Kidney tubule cell (primary cell): ENCODE results near the gene KIAA2012.
"Not testable (repeated sequence)": the region's sequence is repeated elsewhere in the genome, so short reads cannot be mapped to it uniquely, and the experiment has no call there.

Experiments used
- DNase-seq: peaks from one replicate; pipeline ENCODE4 v3.0.0-alpha.2; 2018; ENCODE audit warnings: low spot score

Gene KIAA2012

DNA sequence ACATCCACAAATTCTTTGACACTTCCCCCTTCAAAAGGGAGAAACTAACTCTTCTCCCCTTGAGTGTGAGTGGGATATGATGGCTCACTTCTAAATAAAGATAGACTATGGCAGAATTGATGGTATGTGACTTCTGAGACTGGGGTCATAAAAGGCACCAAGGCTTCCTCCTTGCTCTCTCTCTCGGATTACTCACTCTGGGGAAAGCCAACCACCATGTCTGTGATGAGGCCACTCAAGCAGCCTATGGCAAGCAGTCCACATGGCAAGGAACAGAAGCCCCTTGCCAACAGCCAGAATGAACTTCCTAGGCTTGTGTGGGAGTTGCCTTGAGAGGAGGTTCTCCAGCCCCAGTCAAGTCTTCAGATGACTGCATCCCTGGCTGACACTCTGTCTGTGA is 43.6 kb downstream of the KIAA2012 start:
- DNase-seq = peak; percentile 22

- DNase-seq = no peak
Measured at GRCh38 chr2:202118168-202118567, 45.1 kb downstream of the KIAA2012 start.

- no peak for DNase-seq
Measured at GRCh38 chr2:202120828-202121227, 47.8 kb downstream of the KIAA2012 start.

DNA sequence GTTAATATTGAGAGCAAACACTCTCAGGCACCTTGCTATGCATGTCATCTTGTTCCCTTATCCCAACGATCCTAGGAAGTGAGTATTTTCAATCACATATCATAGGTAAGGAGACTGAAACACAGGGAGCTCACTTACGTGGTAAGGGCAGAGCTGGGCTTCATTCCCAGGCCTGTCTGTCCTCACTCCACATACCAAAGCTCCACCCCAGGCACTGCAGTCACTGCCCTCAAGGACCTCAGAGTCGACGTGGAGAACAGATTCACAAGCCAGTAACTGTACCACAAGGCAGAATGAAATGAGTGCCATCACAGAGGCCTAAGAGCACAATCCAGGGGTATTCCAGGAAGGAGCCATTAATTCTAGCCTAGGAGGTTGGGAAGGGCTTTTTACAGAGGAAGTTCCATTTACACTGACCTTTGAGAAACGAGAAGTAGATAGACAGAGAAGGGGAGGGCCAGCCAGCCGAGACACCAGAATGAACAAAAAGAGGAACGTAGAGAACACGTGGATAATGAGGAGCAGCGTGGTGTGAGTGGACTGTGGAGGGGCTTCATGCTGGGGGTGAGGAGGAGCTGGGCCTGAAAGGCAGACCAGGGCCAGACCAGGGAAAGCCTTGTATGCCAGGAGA is 48.6 kb downstream of the KIAA2012 start:
- DNase-seq = no peak

DNA sequence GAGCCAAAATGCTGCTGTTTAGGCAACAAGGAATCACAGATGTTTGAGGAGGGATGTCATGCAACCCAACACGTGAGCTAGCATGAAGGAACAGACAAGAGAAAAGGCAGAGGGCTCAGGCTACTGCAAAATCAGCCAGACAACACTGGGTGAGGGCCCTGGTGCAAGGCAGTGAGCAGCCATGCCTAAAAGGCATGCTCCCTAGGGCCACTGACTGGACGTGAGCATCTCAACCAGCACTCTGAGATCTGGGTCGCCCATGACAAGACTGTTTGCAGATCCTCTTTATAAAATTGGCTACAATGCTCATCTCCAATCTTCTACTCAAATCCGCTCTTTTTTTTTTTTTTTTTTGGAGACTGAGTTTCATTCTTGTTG is 49.1 kb downstream of the KIAA2012 start:
- no peak for DNase-seq

GRCh38 chr2:202122980-202123720 is 50.1 kb downstream of the KIAA2012 start:
- no peak for DNase-seq

DNA sequence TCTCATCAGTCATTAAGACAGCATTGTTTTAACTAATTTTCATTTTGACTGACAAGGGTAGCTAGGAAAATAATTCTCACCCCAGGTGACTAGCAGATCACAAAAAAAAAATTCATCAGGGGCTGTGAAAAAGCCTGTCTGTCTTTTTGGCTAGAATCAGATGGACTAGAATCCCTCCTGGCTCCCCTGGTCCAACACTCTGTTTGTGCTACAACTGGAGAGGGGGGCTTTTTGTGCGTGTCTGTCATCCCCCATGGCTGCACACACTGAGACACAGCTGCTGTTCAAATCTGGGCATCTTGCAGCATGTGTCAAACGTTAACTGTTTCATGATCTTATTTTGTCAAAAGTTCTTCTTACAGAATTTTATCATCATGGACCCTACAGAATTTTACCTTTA is 51.2 kb downstream of the KIAA2012 start:
- DNase-seq = no peak

DNA sequence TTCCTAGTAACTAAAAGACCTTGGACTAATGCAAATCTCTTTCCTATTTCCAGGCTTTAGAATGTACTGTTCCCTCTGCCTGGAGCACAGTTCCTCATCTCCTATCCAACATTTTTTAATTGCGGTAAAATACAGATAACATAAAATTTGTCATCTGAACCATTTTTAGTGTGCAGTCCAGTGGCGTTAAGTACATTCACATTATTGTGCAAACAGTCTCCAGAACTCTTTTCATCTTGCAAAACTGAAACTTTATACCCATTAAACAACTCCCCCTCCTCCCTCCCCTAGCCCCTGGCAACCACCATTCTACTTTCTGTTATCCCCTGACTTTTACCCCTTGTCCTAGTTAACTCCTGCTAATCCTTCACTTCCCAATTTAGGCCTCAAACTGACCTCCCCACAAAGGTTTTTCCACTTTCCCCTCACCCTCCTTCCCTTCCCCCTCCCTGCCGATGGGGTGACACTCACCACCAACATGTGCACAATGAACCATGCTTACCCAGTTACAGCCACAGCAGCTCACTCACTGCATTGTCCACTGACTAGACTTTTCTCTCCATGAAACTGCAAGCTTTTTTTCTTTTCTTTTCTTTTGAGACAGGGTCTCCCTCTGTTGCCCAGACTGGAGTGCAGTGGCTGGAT is 54.8 kb downstream of the KIAA2012 start:
- DNase-seq = no peak

- DNase-seq = no peak
Measured at GRCh38 chr2:202129841-202130240, 56.8 kb downstream of the KIAA2012 start.

- no peak for DNase-seq
Measured at GRCh38 chr2:202133200-202133908, 60.3 kb downstream of the KIAA2012 start.

DNA sequence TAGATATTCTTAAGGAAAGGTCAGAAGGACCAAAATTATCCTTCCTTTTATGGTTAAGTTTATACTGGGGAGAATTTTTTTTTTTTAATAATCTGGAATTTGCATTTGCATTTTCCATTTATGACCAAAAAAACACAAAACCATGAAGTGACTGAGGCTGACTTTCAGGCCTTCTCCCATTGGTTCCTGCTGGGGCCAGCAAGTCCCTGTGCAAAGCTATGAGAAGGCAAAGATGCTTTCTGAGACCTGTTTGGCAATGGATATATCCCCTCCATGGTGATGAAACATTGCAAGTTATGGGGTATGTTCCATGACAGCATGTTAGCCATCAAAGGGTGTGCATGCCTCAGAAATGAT is 60.8 kb downstream of the KIAA2012 start:
- DNase-seq = no peak

DNA sequence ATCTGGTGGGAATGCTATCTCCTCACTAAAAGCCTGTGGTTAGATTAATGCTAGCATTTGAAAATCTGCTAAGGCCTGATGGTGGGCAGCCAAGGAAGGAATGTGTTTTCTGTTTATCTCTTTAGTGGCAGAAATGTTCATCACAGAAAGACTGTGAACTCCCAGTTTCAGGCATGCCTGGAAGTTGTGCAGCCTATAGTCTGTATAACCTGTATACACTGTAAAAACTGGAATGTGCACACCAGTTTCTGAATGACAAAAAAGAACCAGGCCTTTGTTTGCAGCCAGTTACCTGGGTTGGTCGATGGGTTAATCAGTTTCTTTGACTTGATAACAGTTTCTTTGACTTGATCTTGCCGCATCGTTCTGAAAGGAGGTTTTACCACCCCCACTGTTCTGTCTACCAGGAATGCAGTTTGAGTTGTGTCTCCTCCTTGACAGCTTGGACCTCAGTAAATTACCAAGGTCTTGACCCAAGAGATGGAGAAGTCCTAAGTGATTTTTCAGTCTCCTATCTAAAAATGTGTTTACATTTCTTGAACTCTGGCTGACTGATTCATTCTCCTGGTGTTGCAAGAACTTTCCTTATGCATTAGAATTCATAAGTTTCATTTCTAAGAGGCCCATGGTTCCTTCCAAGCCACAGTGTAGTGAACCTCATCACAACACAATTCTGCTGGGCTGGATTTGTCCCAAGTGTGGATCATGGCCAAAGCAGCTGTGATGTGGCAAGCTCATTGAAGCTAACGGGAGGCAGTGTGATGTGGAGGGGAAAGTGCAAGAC is 62.2 kb downstream of the KIAA2012 start:
- DNase-seq = peak; percentile 55

DNA sequence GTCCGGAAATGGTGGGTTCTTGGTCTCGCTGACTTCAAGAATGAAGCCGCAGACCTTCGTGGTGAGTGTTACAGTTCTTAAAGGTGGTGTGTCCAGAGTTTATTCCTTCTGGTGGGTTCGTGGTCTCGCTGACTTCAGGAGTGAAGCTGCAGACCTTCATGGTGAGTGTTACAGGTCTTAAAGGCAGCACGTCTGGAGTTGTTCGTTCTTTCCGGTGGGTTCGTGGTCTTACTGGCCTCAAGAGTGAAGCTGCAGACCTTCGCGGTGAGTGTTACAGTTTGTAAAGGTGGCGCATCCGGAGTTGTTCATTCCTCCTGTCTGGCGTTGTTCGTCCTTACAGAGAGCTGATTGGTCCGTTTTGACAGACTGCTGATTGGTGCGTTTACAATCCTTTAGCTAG is 63.0 kb downstream of the KIAA2012 start:
- DNase-seq = not testable (repeated sequence)

- no peak for DNase-seq
Measured at GRCh38 chr2:202136526-202136925, 63.5 kb downstream of the KIAA2012 start.

GRCh38 chr2:202140522-202141252 is 67.6 kb downstream of the KIAA2012 start:
- DNase-seq = no peak

- no peak for DNase-seq
Measured at GRCh38 chr2:202141329-202141947, 68.4 kb downstream of the KIAA2012 start.

GRCh38 chr2:202142540-202142939 is 69.5 kb downstream of the KIAA2012 start:
- no peak for DNase-seq

DNA sequence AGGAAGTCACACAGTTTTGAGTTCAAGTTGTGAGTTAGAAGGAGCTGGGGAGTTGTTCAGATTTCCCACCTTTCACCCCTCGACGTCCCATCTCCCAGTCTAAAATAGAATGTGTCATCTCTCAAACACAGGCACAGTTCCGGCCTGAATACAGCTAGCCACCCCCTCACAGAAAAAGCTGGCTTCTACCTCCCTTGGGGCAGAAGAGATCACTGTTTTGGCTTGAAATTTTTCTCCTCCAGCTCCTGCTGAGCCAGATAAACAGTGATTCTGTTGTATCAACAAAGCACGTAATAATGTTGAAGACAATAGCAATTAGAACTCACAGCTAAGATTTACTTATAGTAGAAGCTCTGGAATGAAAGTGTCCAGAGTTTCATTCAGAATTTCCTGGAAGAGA is 74.7 kb downstream of the KIAA2012 start:
- DNase-seq = no peak

DNA sequence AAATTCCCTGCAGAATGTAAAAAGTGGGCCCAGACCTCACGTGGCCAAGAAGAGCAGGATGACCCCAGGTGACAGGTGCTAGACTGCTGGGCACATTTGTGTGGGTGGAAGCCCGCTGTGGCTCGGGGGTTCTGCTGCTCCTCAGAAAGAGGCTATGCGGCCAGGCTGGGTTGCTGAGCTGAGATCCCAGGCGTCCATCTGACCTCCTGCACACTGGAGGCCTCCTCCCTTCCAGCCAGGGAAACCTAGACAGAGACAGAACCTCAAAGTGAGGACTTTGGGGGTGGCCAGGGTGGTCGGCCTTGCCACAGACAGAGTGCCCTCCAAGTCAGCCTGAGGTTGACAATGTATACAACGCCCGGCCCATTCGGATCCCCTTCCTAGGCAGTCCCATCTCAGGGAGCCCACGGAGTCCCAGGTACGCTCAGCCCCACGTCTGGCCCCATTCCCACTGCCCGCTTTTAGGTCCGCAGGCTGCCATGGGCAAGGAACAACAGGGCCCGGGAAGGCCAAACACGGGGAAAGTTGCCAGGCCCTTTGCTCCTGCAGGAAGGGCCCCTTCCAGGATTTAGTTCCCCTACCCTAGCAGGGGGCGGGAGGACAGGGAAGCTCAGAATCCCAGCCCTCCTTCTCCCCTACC is 75.6 kb downstream of the KIAA2012 start:
- no peak for DNase-seq

DNA sequence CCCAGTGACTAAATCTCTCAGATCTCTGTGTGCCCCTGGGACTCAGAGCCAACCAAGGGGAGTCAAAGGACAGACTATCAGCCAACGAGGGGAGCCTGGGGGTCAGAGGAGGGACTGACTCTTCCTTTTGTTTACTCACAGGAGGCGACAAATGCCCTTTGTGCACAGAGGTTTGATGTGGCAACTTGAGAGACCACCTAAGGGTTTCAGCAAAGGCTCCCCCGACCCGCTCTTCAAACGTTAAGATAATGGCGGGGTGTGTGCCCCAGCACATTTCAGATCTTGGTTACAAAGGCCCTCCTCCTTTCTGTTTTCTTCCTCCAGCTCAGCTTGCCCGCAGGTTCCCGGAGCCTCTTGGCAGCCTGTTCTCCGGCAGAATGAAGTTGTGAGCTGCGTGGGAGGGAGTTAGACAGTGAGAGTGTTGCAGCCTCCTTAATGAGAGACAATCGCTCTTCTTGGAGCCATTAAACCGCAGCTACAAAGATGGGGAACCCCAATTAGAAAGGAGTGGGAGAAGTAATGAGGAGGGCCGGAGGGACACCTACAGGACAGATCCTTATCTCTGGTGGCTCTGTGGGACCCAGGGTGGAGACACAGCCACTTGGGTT is 76.2 kb downstream of the KIAA2012 start:
- no peak for DNase-seq
